Glomerular endothelial cell (primary cell): ENCODE data around the gene NAPG. TPM values are rescaled to one million over a fixed set of nuclear protein-coding genes. Genes with fewer than 3 reads are reported as not detected.
"Not testable (repeated sequence)": the region's sequence is repeated elsewhere in the genome, so short reads cannot be mapped to it uniquely, and the experiment has no call there.

ENCODE experiments used
- DNase-seq: peaks from one replicate; pipeline ENCODE4 v3.0.0-alpha.2; 2011; ENCODE audit warnings: low read depth, low spot score; ENCODE audit errors: extremely low read depth
- total RNA-seq: library from RNA; depleted of rRNA; stranded (reverse); fragments of >200 nt; gene quantifications from 2 replicates; pipeline ENCODE4 v1.2.3, GENCODE V29; 2015

Gene NAPG
- total RNA-seq, 1 donor from 2014 or later: 27.7 TPM

DNA sequence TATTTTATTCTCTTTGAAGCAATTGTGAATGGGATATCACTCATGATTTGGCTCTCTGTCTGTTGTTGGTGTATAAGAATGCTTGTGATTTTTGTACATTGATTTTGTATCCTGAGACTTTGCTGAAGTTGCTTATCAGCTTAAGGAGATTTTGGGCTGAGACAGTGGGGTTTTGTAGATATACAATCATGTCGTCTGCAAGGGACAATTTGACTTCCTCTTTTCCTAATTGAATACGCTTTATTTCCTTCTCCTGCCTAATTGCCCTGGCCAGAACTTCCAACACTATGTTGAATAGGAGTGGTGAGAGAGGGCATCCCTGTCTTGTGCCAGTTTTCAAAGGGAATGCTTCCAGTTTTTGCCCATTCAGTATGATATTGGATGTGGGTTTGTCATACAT lies 48.6 kb downstream of the NAPG start:
- DNase-seq: not testable (repeated sequence)

DNA sequence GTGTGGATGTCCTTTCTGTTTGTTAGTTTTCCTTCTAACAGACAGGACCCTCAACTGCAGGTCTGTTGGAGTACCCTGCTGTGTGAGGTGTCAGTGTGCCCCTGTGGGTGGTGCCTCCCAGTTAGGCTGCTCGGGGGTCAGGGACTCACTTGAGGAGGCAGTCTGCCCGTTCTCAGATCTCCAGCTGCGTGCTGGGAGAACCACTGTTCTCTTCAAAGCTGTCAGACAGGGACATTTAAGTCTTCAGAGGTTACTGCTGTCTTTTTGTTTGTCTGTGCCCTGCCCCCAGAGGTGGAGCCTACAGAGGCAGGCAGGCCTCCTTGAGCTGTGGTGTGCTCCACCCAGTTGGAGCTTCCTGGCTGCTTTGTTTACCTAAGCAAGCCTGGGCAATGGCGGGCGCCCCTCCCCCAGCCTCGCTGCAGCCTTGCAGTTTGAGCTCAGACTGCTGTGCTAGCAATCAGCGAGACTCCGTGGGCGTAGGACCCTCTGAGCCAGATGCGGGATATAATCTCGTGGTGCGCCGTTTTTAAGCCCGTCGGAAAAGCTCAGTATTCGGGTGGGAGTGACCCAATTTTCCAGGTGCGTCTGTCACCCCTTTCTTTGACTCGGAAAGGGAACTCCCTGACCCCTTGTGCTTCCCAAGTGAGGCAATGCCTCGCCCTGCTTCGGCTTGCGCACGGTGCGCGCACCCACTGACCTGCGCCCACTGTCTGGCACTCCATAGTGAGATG lies 52.2 kb downstream of the NAPG start:
- DNase-seq: not testable (repeated sequence)

DNA sequence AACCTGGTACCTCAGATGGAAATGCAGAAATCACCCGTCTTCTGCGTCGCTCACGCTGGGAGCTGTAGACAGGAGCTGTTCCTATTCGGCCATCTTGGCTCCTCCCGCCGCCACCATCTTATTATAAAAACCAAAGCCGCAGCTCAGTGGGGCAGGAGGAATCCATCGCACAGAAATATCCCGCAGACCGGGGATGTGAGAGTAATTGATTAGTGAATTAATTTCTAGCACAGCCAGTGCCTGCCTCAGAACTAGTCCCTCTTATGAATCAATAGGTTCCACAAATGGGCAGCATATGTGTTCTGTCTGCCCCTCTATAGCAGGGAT lies 52.7 kb downstream of the NAPG start:
- DNase-seq: not testable (repeated sequence)

DNA sequence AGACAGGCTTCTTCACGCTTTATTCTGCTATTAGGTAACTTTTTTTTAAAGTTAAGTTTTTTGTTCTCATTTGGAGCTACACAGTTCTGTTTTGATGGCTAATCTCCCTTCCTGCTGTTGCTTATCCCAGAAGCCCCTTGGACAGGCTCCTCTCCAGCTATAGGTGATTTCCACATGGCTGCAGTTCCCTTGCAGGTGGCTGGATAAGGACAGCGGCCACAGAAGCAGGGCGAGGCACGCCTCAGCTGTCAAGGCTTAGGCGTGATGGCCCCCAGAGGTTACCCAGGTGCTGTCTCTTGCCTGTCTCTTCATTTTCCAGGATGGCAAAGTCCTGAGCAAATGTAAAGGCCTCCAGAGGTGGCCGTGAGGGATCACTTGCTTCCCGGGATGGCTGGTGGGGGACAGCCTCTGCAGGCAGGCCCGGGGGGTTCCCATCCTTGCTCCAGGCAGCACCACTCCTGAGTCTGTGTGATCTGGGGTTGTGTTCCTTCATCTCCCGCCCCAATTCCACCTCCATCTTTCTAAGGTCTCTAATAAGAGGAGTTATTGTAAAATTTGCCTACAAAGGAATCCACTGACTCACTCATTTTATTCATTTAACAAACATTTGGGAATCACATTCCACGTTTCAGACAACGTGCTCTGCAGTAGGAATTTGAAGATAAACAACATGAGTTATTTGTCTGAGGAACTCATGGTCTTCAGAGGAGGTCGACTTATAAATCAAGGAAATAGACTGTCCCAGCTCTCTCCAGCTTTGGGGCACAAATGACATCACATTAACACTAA lies 53.4 kb downstream of the NAPG start:
- no peak for DNase-seq

DNA sequence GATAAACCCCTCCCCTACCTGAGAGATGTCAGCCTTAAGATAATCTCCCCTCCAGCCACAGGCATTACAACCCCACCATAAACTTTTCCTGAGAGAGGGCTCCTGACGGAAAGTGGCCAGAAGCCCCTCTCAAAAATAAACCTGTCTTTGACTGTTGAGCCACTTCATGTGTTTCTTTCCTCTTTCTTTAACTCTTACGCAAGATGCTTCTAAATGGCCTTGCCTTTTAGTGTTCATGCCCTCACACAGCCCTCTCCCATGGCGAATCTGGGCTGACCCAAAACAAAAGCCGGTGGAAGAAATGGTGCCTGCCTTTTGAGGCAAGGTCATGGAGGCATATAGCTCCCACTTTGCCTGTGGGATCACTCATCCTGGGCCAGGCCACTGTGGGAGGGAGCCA lies 54.4 kb downstream of the NAPG start:
- DNase-seq: no peak

DNA sequence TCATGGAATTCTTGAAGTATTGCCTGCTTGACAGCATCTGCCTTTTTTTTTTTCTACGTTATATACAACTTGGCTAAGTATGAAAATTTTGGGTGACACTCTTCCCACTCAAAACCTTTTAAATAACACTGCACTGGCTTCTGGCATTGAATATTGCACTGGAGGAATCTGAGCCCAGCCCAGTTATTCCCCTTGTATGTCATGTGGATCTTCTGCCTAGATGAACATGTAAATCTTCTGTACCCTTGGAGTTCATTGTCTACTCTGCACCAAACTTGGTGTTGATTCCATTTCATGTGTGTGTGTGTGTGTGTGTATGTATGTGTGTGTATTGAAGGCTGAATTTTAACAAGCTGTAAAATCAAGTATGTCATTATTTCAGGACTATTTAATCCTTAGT lies 59.4 kb downstream of the NAPG start:
- no peak for DNase-seq

DNA sequence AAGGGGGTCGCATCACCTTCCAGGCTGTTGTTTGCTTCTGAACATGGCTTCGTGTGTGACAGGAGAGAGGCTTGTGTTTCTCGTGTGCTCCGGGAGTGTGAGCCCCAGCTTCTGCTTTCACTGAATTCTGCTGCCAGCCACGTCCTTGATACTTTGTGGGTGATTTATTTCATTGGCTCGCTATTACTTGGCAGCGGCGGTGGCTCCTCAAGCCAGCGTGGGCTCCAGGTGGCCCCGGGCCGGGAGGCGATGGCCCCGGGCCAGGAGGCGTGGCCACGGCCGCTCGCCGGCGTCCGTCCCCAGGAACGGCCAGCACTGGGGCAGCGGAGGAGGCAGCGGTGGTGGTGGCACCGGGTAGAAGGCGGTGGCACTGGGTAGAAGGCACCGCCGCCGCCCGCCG lies 63.1 kb downstream of the NAPG start:
- no peak for DNase-seq

DNA sequence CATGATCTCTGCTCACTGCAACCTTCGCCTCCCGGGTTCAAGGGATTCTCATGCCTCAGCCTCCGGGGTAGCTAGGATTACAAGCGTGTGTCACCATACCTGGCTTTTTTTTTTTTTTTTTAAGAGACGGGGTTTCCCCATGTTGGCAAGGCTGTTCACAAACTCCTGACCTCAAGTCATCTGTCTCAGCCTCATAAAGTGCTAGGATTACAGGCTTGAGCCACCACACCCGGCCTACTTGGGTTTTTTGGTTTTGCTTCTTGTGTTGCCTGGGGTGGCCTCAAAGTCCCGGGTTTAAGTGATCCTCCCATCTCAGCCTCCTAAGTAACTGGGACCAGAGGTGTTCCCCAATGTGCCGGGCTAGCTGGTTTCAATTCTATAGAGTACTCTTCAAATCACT lies 64.6 kb downstream of the NAPG start:
- DNase-seq: no peak

DNA sequence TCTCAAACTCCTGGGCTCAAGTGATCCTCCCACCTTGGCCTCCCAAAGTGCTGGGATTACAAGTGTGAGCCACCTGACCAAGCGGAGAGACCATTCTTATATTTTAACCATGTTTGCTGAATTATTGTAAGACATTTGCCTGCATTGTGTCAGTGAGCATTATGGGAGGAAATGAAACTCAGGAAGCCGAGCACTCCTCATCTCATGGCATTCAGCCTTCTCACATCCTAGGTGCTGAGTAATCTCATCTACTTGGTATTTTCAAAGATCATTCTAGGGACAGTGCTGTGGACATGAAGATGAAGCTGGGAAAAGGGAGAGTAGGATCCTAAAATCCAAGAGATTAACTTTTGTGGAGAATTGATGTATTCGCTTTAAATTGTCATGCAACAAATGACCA lies 66.1 kb downstream of the NAPG start:
- no peak for DNase-seq

DNA sequence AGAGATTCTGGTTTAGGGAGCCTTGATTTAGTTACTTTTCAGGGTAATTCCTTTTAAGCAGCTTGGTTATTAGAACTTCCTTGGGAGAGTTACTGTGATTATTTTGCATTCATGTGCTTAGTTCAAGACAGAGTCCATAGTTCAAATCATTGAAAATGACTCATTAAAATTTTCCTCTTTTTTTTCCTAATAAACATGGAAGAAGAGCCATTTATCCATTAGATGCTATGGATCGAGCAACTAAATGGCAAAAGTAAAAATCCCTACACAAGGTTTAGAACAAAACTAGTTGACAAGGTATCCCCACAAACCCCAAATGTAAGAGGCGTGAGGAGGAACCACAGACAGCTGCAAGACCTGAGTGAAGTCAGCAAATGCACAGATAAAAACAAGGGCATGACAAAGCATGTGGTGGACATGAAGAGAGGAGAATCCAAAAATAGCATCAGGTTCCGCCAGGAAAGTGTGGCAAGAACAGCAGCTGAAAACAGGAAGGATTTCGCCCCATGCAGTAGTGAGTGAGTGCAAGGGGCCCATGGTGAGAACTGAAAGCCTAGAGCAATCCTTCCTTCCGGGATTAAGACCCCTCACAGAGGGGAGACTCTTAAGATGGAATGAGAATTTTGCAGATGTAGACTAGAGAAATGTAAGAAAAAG lies 67.7 kb downstream of the NAPG start:
- not testable (repeated sequence) for DNase-seq

DNA sequence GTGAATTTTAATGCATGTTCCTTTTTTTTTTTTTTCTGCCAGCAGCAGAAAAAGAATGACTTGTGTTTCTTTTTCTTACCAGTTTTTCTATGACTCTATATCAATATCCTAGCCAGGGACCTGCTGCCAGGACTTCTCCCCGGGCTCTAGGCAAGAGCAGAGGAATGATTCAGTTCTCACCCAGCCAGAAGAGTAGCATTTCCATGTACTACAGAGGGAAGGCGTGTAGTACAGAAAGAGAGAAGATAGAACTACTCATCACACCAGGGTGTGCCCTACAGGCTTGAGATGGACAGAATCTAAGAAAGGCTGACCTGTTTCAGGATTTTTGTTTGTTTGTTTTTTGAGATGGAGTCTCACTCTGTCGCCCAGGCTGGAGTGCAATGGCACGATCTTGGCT lies 70.1 kb downstream of the NAPG start:
- DNase-seq: not testable (repeated sequence)

DNA sequence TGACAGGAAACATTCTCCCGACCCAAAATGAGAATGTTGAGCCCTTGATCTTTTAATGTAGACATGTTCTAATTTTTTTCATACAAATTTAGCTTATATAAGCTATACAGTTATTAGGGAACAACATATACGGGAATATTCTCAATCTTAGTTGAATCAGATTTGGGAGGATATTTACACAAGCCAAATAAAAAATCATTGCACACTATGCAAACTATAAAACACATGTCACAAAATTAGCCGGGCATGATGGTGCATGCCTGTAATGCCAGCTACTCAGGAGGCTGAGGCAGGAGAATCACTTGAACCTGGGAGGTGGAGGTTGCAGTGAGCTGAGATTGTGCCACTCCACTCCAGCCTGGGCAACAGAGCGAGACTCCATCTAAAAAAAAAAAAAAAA lies 71.9 kb downstream of the NAPG start:
- not testable (repeated sequence) for DNase-seq

DNA sequence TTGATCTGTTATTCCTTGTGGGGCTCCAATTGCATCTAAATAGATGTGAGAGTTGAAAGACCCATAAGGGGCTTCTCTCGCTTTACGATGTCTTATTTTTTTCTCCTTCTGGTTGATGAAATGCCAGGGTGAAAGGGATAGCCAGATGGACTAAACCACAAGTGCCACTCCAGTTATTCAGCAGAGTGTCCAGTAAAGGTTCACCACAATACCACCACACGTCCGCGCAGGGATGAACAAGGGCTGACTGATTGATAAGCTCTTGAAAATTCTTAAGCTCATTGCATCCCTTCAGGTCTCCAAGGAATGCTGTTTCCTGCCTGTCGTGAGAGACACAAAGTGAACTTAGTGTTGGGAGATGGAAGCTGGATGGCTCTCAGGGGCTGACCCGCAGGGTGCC lies 74.9 kb downstream of the NAPG start:
- DNase-seq: not testable (repeated sequence)

Other genes with a start within 250 kb of the NAPG start
- 0.10 and 0.12 TPM in 2 replicates for gene APCDD1, start 71.4 kb upstream of the NAPG start, total RNA-seq